NCI-H446 (cell line): ENCODE data around the gene SHANK2.
"Not testable (repeated sequence)": the region's sequence is repeated elsewhere in the genome, so short reads cannot be mapped to it uniquely, and the experiment has no call there.

Experiments
- DNase-seq, 2 experiments: peaks; one replicate each; lab custom pipeline; 2025; lab: John Stamatoyannopoulos, UW

SHANK2 gene

GRCh38 chr11:71245601-71246391 lies 6.6 kb downstream of the SHANK2 start:
- no peak for DNase-seq

DNA sequence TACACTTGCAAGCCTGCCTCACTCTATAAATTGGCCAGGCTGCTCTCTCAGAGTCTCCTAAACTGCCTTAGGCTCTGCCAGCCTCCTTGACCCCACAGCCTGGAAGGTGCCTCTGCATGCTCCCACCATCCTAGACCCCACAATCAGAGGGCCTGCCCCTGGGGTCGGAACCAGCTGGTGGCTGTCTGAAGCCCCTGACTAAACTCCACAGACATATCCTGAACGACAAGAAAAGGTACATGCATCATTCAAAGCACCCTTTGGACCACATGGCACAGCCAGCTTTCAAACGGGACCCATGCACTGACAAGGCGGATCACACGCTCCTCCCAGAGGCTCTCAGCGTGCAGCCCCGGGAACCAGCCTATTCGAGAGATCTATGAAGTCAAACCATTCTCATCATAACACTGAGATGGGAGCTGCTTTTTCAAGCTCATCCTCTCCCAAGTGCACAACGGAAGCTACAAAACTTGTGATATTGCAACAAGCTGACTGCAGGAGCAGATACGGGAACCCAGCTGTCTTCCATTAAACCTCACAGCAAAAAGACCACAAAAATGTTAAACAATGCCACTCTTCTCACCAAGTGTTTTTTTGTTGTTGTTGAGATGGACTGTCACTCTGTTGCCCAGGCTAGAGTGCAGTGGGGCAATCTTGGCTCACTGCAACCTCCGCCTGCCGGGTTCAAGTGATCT lies 8.1 kb downstream of the SHANK2 start:
- no peak for DNase-seq

GRCh38 chr11:71242391-71242790 lies 10.0 kb downstream of the SHANK2 start:
- no peak for DNase-seq

GRCh38 chr11:71241721-71242259 lies 10.6 kb downstream of the SHANK2 start:
- no peak for DNase-seq

DNA sequence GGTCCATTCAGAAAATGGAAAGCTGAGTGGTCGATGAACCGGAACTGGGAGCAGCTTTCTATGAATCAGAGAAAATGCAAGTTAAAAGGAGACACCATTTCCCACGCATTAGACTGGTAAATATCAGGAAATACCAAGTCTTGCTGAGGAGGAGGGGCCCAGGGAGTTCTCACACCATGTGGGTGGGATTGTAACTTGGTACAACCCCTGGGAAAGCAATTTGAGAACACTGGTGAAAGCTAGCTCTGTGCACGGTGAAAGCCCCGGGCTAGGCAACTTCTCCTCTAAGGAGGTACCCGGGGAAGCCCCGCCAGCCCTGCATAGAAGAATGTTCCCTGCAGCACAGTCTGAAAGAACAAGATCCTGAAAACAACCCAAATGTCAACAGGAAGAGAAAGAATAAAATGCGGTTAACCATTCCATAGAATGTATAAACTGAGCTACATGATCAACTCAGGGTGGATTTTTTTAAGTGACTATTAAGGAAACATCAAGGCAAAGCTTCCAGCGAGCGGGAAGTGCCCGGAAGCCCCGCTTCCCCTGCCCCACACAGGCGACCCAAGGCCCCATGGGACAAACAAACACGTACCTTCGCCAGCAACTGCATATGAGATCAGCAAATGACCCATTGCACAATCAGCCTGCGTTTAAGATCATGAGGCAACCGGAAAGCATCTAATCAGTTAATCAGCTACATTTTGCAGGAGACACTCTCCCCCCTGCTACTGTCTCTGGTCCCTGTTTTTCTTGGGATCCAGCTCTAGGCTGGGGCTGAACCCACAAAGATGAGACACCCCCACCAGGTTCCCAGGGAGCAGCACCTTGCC lies 11.3 kb downstream of the SHANK2 start:
- no peak for DNase-seq

DNA sequence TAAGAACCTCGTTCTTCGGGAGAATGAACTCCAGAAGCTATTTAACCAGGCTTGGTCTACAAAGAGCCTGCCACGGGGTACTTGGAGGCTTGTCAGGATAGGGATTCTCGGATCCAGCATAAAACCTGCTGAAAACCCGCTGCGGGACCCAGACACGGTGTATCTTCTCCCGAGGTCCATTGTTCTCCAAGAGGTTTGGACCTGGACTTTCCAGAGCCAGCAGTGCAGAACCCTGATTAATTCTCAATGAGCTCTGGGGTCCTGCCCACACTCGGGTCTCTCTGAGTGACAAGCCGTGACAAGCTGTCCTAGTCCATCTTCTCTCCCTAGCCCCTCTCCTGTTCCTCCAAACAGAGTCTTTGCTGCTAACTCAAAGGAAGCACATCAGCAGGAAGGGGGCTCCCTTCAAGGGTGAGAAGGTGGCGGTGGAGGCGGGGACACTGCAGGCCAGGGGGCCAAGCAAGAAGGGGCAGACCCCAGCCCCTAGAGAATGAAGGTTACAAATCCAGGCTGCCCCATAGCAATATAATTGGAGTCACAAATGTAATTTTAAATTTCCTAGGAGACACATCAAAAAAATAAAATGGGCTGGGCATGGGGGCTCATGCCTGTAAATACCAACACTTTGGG lies 12.2 kb downstream of the SHANK2 start:
- DNase-seq, result no peak

- DNase-seq, result no peak
Measured at GRCh38 chr11:71239581-71239980, 12.8 kb downstream of the SHANK2 start.

DNA sequence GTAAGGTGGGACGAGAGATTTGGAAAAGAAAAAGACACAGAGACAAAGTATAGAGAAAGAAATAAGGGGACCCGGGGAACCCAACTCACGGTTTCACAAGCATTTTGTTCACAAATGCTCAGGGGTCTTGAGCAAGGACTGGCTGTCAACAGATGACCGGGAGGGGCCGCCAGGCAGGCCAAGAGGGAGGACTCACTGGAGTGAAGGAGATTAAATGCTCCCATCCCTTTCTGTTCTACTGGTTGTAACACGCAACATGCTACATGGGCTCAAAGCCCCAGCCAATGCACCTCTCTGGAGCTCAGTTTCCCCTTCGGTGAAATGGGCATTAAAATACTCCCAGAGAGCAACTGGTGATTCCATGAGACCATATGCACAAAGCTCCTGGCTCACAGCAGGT lies 13.4 kb downstream of the SHANK2 start:
- DNase-seq, result no peak

DNA sequence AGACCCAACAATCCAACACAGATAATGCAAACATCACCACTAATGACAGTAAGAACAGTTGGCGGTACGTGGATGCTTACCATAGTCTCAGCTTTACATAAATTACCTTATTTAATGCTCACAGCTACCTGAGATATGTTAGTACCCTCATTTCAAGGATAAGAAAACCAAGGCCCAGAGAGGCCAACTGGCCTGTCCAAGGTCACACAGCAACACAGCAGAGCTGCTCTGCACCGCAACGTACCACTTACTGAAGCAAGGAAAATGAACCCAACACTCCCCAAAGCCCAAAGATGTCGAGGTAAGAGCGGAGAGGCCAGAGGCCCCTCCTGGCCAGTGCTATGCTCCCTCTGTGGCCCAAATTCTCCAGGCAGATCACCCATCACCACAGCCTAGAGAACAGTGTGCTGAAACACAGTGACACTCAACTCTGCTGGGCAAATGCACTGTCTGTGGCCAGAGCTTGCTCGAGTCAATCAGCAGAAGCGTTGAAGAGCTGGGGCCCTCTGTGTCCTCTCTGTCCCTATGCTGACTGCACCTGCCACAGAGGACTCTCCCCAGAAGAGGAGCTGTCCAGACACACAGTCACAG lies 14.0 kb downstream of the SHANK2 start:
- DNase-seq, result no peak

GRCh38 chr11:71237853-71238252 lies 14.5 kb downstream of the SHANK2 start:
- no peak for DNase-seq

- DNase-seq, result no peak
Measured at GRCh38 chr11:71236836-71237475, 15.4 kb downstream of the SHANK2 start.

GRCh38 chr11:71235719-71236118 lies 16.7 kb downstream of the SHANK2 start:
- no peak for DNase-seq

DNA sequence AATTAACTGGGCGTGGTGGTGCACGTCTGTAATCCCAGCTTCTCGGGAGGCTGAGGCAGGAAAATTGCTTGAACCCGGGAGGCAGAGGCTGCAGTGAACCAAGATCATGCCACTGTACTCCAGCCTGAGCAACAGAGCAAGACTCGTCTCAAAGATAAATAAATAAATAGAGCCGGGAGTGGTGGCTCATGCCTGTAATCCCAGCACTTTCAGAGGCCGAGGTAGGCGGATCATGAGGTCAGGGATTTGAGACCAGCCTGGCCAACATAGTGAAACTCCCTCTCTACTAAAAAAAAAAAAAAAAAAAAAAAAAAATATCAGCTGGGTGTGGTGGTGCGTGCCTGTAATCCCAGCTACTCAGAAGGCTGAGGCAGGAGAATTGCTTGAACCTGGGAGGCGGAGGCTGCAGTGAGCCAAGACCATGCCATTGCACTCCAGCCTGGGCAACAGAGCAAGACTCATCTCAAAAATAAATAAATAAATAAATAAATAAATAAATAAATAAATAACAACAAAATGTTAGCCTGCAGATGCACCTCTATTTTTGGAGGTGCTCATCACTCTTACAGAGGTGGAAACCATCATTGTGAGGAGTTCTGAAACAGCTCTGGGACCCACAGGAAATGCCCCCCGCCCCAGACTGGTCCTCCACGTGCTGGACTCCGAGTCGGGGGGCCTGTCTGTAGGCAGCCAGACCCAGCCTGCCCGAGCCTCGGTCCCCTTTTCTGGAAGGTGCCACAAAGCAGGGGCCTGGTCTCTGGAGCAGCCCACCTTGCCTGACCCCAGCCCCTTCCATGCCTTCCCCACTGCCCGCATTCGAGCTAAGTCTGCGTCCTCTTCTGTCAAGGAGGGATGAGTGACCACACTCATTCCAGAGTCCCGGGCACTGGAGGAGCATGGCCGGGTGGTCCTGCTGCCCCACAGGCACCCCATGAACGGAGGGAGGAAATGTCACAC lies 18.2 kb downstream of the SHANK2 start:
- not testable (repeated sequence) for DNase-seq

DNA sequence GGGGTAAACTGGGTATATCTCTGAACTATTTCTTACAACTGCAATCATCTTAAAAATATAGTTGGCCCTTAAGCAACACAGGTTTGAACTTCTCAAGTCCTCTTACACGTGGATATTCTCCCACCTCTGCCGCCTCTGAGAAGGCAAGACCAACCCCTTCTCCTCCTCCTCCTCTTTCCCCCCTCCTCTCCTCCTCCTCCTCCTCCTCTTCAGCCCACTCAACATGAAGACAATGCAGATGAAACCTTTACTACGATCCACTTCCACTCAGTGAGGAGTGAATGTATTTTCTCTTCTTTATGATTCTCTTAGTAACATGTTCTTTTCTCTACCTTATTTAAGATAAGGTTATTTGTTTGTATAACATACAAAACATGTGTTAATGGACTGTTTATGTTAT lies 20.0 kb downstream of the SHANK2 start:
- no peak for DNase-seq

GRCh38 chr11:71228961-71229360 lies 23.4 kb downstream of the SHANK2 start:
- no peak for DNase-seq

DNA sequence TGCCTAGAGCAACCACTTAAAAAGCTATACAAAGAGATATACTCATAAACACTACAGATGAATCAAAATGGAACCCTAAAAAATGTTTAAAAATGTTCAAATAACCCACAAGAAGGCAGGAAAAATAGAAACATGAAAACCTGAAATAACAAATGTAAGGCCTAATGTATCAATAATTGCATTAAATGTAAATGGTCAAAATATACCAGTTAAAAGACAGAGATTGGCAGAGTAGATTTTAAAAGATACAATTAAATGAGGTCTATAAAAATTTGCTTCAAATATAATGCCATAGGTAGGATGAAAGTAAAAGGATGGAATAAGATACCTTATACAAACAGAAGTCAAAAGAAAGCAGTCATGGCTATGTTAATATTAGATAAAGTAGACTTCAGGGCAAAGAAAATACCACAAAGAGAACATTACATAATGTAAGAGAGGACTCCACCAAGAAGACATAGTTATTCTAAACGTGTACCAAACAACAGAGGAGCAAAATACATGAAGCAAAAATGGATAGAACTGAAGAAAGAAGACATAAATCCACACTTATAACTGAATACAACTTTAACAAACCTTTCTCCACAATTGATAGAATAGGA lies 25.2 kb downstream of the SHANK2 start:
- no peak for DNase-seq

DNA sequence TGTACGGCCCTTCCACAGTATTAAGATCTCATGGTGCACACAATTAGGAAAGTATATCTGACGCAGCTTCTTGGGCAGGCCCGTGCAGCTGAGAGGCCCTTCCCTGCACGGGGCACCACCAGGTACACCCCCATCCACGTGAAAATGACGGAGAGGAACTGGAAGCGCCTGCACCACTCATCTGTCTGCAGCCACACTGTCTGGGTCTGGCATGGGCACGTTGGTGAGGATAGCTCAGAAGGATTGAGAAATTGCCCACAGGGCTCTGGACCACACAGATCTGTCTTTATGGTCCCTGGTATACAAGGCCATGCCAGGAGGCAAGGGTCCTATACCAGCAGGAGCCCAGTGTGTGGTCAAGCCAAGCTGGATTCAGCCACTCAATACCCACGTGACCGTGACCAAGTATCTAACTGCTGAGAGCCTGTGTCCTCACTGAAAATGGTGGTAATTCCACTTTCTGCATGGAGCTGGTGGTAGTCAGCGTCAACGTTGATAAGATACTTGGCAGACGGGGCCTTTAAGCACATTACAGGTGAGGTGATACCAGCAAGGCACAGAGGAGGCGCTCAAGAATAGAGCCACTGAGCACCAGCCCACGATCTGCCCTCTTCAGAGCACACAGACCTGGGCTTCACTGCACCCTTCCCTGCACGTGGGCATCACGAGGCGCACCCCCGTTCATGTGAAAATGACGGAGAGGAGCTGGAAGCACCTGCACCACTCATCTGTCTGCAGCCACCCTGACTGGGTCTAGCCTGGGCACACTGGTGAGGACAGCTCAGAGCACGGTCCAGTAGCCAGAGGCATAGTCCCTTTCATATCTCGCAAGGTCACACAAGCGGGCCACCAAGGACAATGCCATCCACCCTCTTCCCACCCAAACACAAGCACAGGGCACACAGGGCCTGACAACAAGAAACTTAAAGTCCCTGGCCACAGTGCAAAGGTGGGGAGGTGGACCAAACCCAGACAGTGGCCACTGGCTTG lies 28.4 kb downstream of the SHANK2 start:
- DNase-seq, result no peak

- DNase-seq, result no peak
Measured at GRCh38 chr11:71223081-71223405, 29.3 kb downstream of the SHANK2 start.
